ENCODE measurements around the gene U2AF1L4.

The U2AF1L4 gene

DNA sequence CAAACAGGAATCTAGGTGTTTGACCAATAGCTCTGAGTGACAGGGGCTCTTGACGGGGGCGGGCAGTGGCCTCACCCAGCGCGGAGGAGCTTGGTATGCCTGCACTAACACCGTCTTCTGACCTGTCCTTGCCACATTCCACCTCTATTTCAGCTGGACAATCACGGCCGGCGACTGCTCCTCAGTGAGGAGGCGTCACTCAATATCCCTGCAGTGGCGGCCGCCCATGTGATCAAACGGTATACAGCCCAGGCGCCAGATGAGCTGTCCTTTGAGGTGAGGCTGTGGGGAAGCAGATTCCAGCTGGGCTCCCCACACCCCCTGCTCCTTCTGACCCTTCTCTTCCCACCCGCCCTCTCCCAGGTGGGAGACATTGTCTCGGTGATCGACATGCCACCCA is 34.8 kb upstream of the U2AF1L4 start:
- Histone ChIP-seq H3K36me3 (ENCODE audit: control insufficient read depth in 5 of 5, insufficient read depth in 5 of 5, low read length in 5 of 5) (peaks cover 0 to 48% (median 21%) of the 10 kb centered on the region in 5 donors), H3K27me3 (ENCODE audit: control insufficient read depth in 5 of 5, insufficient read depth in 4 of 5, low read length in 5 of 5) (no peaks in the 10 kb centered on the region), H3K9ac (ENCODE audit: low read length in 5 of 5) (no peak overlapping the region), H3K9me3 (ENCODE audit: control insufficient read depth in 5 of 5, low read length in 5 of 5) (no peaks in the 10 kb centered on the region), H3K27ac (ENCODE audit: low read depth, low read length) (no peak overlapping the region), H3K4me1 (ENCODE audit: control insufficient read depth in 5 of 5, insufficient read depth in 5 of 5, low read length in 5 of 5) (peaks cover 0 to 11% (median 3%) of the 10 kb centered on the region in 5 donors), H3K4me3 (ENCODE audit: low read depth in 1 of 5, low read length in 5 of 5) (no peak overlapping the region)

DNA sequence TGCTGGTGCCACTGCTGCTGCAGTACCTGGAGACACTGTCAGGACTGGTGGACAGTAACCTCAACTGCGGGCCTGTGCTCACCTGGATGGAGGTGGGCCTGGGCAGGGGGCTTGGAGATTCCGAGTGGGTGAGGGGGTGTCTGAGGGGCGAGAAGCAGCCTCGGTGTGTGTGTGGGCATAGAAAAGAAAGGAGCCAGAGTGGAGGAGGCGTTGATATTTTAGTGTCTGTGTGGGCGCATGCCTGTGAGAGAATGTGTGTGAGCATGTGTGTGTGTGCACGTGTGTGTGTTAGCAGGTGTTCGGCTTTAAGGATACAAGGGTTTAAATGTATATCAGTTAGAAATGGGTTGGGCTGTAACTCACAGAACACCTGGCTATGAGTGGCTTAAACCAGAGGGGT is 33.8 kb upstream of the U2AF1L4 start:
- no peaks in the 10 kb centered on the region for H3K27me3 ChIP-seq (ENCODE audit: control insufficient read depth in 5 of 5, insufficient read depth in 4 of 5, low read length in 5 of 5)
- no peak overlapping the region for H3K4me3 ChIP-seq (ENCODE audit: low read depth in 1 of 5, low read length in 5 of 5)
- H3K4me1 ChIP-seq (ENCODE audit: control insufficient read depth in 5 of 5, insufficient read depth in 5 of 5, low read length in 5 of 5) = peaks cover 5 to 18% (median 10%) of the 10 kb centered on the region in 5 donors
- H3K36me3 ChIP-seq (ENCODE audit: control insufficient read depth in 5 of 5, insufficient read depth in 5 of 5, low read length in 5 of 5) = peaks cover 0 to 44% (median 21%) of the 10 kb centered on the region in 5 donors
- no peak overlapping the region for H3K9ac ChIP-seq (ENCODE audit: low read length in 5 of 5)
- no peak overlapping the region for H3K27ac ChIP-seq (ENCODE audit: low read depth, low read length)
- no peaks in the 10 kb centered on the region for H3K9me3 ChIP-seq (ENCODE audit: control insufficient read depth in 5 of 5, low read length in 5 of 5)

DNA sequence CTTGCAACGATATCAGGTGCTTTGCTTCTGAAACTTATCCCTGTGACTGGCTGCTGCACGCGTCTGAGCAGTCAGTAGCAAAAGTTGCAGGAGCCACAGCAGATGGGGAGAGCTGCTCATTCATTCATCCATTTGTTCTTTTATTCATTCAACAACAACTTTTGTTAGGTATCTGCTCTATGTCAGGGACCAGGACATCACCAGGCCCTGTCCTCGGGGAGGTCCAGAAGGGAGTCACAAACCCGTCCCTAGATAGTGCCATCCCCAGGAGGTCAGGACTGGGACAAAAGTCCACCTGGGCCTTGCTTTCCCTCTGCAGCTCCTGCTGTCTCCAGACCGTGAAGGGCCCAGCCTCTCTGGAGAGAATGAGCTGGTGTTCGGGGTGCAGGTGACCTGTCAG is 32.7 kb upstream of the U2AF1L4 start:
- H3K27ac ChIP-seq (ENCODE audit: low read depth, low read length) = no peak overlapping the region
- H3K4me3 ChIP-seq (ENCODE audit: low read depth in 1 of 5, low read length in 5 of 5) = no peak overlapping the region
- no peak overlapping the region for H3K9ac ChIP-seq (ENCODE audit: low read length in 5 of 5)
- H3K36me3 ChIP-seq (ENCODE audit: control insufficient read depth in 5 of 5, insufficient read depth in 5 of 5, low read length in 5 of 5) = peaks cover 0 to 42% (median 21%) of the 10 kb centered on the region in 5 donors
- no peaks in the 10 kb centered on the region for H3K9me3 ChIP-seq (ENCODE audit: control insufficient read depth in 5 of 5, low read length in 5 of 5)
- H3K27me3 ChIP-seq (ENCODE audit: control insufficient read depth in 5 of 5, insufficient read depth in 4 of 5, low read length in 5 of 5) = no peaks in the 10 kb centered on the region
- peaks cover 5 to 18% (median 10%) of the 10 kb centered on the region in 5 donors for H3K4me1 ChIP-seq (ENCODE audit: control insufficient read depth in 5 of 5, insufficient read depth in 5 of 5, low read length in 5 of 5)

DNA sequence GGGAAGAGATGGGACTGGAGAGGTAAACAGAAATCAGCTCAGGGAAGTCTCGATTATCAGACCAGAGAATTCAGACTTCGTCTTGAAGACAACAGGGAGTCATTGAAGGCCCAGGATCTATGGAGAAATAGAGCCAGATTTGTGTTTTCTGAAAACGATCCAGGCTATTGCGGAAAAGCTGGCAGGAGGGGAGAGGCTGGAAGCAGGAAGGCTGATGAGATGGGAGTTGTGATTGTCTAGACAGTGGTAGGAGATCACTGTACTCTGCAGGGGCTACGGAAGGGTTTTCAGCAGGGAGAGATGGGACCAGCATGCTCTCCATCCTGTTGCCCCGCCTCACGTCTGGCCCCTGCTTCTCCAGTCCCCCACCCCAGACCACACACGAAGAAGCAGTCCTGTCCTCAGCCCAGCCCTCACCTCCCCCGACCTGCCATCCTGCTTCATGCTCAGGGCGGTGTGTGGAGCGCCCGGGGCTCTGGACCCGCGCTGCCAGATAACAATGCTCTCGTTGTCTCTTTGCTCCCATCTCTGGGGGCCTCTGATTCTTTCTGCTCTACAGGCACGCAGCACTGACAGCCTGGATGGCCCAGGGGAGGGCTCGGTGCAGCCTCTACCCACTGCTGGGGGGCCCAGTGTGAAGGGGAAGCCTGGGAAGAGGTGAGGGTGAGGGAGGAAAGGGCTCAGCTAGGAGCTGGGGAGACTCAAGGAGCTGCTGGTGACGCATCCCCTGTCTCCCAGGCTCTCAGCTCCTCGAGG is 32.0 kb upstream of the U2AF1L4 start:
- no peak overlapping the region for H3K4me3 ChIP-seq (ENCODE audit: low read depth in 1 of 5, low read length in 5 of 5)
- H3K9me3 ChIP-seq (ENCODE audit: control insufficient read depth in 5 of 5, low read length in 5 of 5) = no peaks in the 10 kb centered on the region
- H3K27ac ChIP-seq (ENCODE audit: low read depth, low read length) = no peak overlapping the region
- H3K36me3 ChIP-seq (ENCODE audit: control insufficient read depth in 5 of 5, insufficient read depth in 5 of 5, low read length in 5 of 5) = peaks cover 0 to 35% (median 14%) of the 10 kb centered on the region in 5 donors
- peaks cover 5 to 18% (median 10%) of the 10 kb centered on the region in 5 donors for H3K4me1 ChIP-seq (ENCODE audit: control insufficient read depth in 5 of 5, insufficient read depth in 5 of 5, low read length in 5 of 5)
- no peaks in the 10 kb centered on the region for H3K27me3 ChIP-seq (ENCODE audit: control insufficient read depth in 5 of 5, insufficient read depth in 4 of 5, low read length in 5 of 5)
- no peak overlapping the region for H3K9ac ChIP-seq (ENCODE audit: low read length in 5 of 5)

DNA sequence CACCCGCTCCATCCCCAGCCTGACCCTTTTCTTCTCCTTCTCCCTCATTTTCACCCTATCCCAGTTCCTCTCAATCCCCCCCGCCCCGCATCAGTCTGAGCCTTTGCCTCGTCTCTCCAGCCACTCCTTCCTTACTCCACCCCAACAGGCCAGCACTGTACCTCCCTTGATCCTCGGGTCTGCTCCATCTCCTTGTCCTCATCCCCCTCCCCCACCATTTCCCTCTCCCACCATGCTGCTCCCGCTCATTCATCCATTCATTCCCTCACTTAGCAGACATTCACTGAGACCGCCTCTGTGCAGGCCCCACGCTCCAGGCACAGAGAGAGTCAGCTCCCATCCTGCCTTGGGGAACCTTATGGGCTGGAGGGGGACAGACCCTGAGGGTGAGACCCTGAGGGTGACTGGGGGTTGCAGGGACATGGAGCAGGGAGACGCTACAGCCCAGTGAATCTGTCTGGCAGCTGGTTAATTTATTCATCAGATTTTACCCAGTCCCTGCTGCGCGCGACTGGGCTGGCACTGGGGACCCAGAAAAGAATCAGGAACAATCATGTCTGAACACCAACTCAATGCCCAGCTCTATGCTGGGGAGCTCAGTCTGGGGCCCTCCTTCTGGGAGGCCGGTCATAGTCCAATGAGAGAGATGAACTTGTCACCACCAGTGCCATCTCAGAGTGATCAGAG is 31.0 kb upstream of the U2AF1L4 start:
- Histone ChIP-seq H3K27ac (ENCODE audit: low read depth, low read length) (no peak overlapping the region), H3K9me3 (ENCODE audit: control insufficient read depth in 5 of 5, low read length in 5 of 5) (no peaks in the 10 kb centered on the region), H3K4me3 (ENCODE audit: low read depth in 1 of 5, low read length in 5 of 5) (peak overlapping the region in 4 of 5 donors; percentile 25 to 77 (median 68)), H3K36me3 (ENCODE audit: control insufficient read depth in 5 of 5, insufficient read depth in 5 of 5, low read length in 5 of 5) (peaks cover 0 to 25% (median 9%) of the 10 kb centered on the region in 5 donors), H3K27me3 (ENCODE audit: control insufficient read depth in 5 of 5, insufficient read depth in 4 of 5, low read length in 5 of 5) (no peaks in the 10 kb centered on the region), H3K9ac (ENCODE audit: low read length in 5 of 5) (peak overlapping the region in 1 of 5 donors; percentile 52), H3K4me1 (ENCODE audit: control insufficient read depth in 5 of 5, insufficient read depth in 5 of 5, low read length in 5 of 5) (peaks cover 5 to 18% (median 10%) of the 10 kb centered on the region in 5 donors)

DNA sequence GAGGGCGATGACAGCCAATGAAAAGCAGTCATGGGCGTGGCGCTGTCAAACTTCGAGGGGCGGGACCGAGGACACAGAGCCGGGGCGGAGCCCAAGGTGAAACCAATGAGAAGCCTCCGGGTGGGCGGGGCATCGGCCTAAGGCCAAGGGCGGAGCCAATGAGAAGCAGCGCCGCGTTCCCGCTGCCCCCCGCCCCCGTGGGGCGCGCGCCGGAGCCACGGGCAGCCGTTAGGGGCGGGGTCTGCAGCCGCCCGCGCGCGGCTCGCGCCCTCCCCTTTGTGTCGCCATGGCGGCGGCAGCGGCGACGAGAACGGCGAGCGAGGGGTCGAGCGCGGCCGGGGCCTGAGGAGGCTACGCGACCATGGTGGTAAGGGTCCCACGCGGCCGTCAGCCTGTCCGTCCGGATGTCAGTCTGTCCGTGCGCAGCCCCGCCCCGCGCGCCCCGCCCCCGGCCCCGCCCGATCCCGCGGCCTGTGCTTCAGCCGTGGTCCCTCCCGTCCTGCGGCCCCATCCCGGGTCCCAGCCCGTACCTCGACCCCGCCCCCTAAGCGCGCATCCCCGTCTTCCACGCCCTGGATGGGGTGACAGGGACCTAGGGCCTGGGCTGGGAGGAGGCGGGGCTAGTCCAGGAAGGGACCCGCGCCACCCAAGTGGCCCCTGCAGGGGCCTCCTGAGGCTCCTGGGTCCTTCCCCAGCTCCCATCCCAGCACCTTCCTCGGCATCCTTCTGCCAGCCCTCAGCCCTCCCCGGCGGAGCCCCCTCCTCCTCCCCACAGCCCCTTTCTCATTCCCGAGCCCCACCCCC is 30.3 kb upstream of the U2AF1L4 start, which contains the start of gene ARHGAP33:
Gene ARHGAP33, plus strand, starts transcription at position 267 of the 804 bp plus-strand sequence. Its CDS starts 95 bp downstream, at position 362.
- H3K27me3 ChIP-seq (ENCODE audit: control insufficient read depth in 5 of 5, insufficient read depth in 4 of 5, low read length in 5 of 5) = no peaks in the 10 kb centered on the region
- peaks cover 5 to 18% (median 10%) of the 10 kb centered on the region in 5 donors for H3K4me1 ChIP-seq (ENCODE audit: control insufficient read depth in 5 of 5, insufficient read depth in 5 of 5, low read length in 5 of 5)
- no peak within 1 kb of the TSS for H3K27ac ChIP-seq (ENCODE audit: low read depth, low read length)
- no peaks in the 10 kb centered on the region for H3K9me3 ChIP-seq (ENCODE audit: control insufficient read depth in 5 of 5, low read length in 5 of 5)
- H3K4me3 ChIP-seq (ENCODE audit: low read depth in 1 of 5, low read length in 5 of 5) = peak within 1 kb of the TSS; percentile 67 to 77 (median 72)
- peak within 1 kb of the TSS in 3 of 5 donors; percentile 34 to 52 (median 39) for H3K9ac ChIP-seq (ENCODE audit: low read length in 5 of 5)
- H3K36me3 ChIP-seq (ENCODE audit: control insufficient read depth in 5 of 5, insufficient read depth in 5 of 5, low read length in 5 of 5) = peaks cover 0 to 19% (median 6%) of the 10 kb centered on the region in 5 donors

DNA sequence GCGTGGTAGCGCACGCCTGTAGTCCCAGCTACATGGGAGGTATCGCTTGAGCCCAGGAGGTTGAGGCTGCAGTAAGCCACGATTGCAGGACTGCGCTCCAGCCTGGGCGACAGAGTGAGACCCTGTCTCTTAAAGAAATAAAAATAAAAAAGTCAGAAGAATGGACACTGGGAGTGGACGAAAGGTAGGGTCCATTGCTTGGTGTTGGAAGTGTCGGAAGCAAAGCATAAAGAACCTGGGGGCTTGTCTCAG is 29.8 kb upstream of the U2AF1L4 start:
- peak overlapping the region; percentile 64 to 77 (median 69) for H3K4me3 ChIP-seq (ENCODE audit: low read depth in 1 of 5, low read length in 5 of 5)
- no peaks in the 10 kb centered on the region for H3K27me3 ChIP-seq (ENCODE audit: control insufficient read depth in 5 of 5, insufficient read depth in 4 of 5, low read length in 5 of 5)
- H3K27ac ChIP-seq (ENCODE audit: low read depth, low read length) = no peak overlapping the region
- H3K36me3 ChIP-seq (ENCODE audit: control insufficient read depth in 5 of 5, insufficient read depth in 5 of 5, low read length in 5 of 5) = peaks cover 0 to 15% (median 2%) of the 10 kb centered on the region in 5 donors
- H3K9ac ChIP-seq (ENCODE audit: low read length in 5 of 5) = peak overlapping the region in 1 of 5 donors; percentile 34
- H3K4me1 ChIP-seq (ENCODE audit: control insufficient read depth in 5 of 5, insufficient read depth in 5 of 5, low read length in 5 of 5) = peaks cover 5 to 18% (median 10%) of the 10 kb centered on the region in 5 donors
- H3K9me3 ChIP-seq (ENCODE audit: control insufficient read depth in 5 of 5, low read length in 5 of 5) = no peaks in the 10 kb centered on the region

DNA sequence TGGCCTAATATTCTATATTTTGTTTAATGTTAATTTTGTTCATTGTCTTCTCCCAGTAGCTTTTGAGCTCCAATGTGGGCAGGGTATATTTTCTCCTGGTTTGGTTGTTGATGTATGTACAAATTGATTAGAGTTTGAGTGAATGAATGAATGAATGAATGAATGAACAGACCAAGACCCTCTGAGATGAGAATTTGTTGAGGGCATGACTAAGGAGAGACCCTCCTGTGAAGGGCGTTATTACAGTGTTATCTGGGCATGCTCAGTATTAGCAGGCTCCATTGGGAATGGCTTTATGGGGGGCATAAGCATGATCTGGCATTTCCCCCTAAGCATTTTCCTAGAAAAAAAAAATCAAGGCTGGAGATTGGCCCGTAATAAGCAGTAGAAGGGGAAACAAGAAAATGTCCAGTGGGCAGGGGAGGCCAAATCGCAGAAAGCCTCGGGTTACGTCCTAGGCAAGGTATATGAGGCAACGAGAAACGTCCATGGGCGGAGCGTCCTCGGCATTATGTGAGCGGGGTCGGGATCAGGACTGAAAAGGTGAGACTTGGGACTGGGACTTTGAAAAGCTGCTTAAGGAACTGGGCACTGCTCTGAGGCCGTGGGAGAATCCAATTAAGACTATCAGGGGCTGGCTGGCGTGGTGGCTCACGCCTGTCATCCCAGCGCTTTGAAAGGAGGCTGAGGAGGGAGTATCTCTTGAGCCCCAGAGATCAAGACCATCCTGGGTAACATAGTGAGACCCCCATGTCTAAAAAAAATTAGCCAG is 29.2 kb upstream of the U2AF1L4 start:
- H3K27ac ChIP-seq (ENCODE audit: low read depth, low read length) = no peak overlapping the region
- peaks cover 0 to 12% (median 2%) of the 10 kb centered on the region in 5 donors for H3K36me3 ChIP-seq (ENCODE audit: control insufficient read depth in 5 of 5, insufficient read depth in 5 of 5, low read length in 5 of 5)
- H3K4me3 ChIP-seq (ENCODE audit: low read depth in 1 of 5, low read length in 5 of 5) = peak overlapping the region; percentile 64 to 77 (median 69)
- peaks cover 5 to 18% (median 10%) of the 10 kb centered on the region in 5 donors for H3K4me1 ChIP-seq (ENCODE audit: control insufficient read depth in 5 of 5, insufficient read depth in 5 of 5, low read length in 5 of 5)
- no peaks in the 10 kb centered on the region for H3K9me3 ChIP-seq (ENCODE audit: control insufficient read depth in 5 of 5, low read length in 5 of 5)
- H3K9ac ChIP-seq (ENCODE audit: low read length in 5 of 5) = peak overlapping the region in 1 of 5 donors; percentile 34
- H3K27me3 ChIP-seq (ENCODE audit: control insufficient read depth in 5 of 5, insufficient read depth in 4 of 5, low read length in 5 of 5) = no peaks in the 10 kb centered on the region

DNA sequence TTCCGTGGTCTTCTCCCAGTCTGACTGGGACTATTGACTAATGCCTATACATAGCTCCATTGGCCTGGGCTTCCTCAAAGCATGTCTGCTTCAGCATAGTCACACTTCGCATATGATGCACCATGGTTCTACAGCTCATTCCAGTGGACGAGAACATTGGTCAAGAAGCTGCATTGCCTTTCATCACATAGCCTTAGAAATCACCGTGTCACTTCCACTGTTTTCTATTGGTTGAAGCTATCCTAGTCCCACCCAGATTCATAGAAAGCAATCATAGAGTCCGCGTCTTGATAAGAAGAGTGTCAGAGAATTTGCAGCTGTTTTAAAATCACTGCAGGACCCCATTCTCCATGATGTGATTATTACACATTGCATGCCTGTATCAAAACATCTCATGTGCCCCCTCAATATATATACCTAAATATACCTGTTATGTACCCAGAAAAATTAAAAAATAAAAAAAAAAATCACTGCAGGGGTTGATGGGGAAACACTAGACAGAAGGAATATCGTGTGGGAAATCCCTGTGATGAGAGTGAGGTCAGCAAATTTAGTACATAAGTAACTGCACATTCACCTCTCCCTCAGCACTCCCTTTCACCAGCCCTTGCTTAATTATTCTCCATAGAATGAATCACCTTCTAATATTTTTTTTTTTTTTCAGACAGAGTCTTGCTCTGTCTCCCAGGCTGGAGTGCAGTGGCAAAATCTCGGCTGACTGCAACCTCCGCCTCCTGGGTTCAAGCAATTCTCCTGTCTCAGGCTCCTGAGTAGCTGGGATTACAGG is 28.0 kb upstream of the U2AF1L4 start:
- no peak overlapping the region for H3K9ac ChIP-seq (ENCODE audit: low read length in 5 of 5)
- no peak overlapping the region for H3K4me3 ChIP-seq (ENCODE audit: low read depth in 1 of 5, low read length in 5 of 5)
- no peaks in the 10 kb centered on the region for H3K27me3 ChIP-seq (ENCODE audit: control insufficient read depth in 5 of 5, insufficient read depth in 4 of 5, low read length in 5 of 5)
- H3K9me3 ChIP-seq (ENCODE audit: control insufficient read depth in 5 of 5, low read length in 5 of 5) = no peaks in the 10 kb centered on the region
- no peak overlapping the region for H3K27ac ChIP-seq (ENCODE audit: low read depth, low read length)
- peaks cover 5 to 18% (median 10%) of the 10 kb centered on the region in 5 donors for H3K4me1 ChIP-seq (ENCODE audit: control insufficient read depth in 5 of 5, insufficient read depth in 5 of 5, low read length in 5 of 5)
- H3K36me3 ChIP-seq (ENCODE audit: control insufficient read depth in 5 of 5, insufficient read depth in 5 of 5, low read length in 5 of 5) = peaks cover 0 to 10% (median 3%) of the 10 kb centered on the region in 5 donors
